HepG2 (cell line): ENCODE measurements around the gene CDC26. TPM values are rescaled to one million over a fixed set of nuclear protein-coding genes. Genes with fewer than 3 reads are reported as not detected.

Experiments used
- DPF2 ChIP-seq: sonication (generic); formaldehyde crosslinking; IDR thresholded peaks from 2 replicates; pipeline ENCODE4 v1.4.0; 2020; ENCODE audit warnings: mild to moderate bottlenecking, low read depth, missing genetic modification reagents, borderline replicate concordance
- polyA plus RNA-seq, 8 experiments: library from polyadenylated mRNA; depleted of rRNA in 3 of 8; stranded (reverse) in 7 of 8; unstranded in 1 of 8; fragments of >200 nt; fragmentation: Illumina TruSeq in 4 of 8; extraction: Trizol in 4 of 8; gene quantifications; 2 replicates each; pipeline versions ENCODE4 v1.2.1 to v1.2.3, GENCODE V29; 2011 to 2016; ENCODE audit warnings: low read depth in 4 of 8, missing spikeins in 1 of 8, mixed read lengths in 1 of 8; ENCODE audit not compliant: insufficient read depth in 1 of 8
- total RNA-seq, 5 experiments: library from RNA; depleted of rRNA; stranded (reverse); fragments of >200 nt; fragmentation: Illumina TruSeq; extraction: Trizol; gene quantifications; 2 replicates each; pipeline ENCODE4 v1.2.3, GENCODE V29; 2016; ENCODE audit warnings: low read depth in 1 of 5
- TF ChIP-seq, protein P1 (sequence below): IDR thresholded peaks from 2 replicates; pipeline ENCODE4 v1.6.1; 2012; ENCODE audit warnings: low read length, improper control_type of control experiment
- TF ChIP-seq, protein P2 (sequence below): sonication (generic); formaldehyde crosslinking; IDR thresholded peaks from 2 replicates; pipeline ENCODE4 v1.4.0; 2020; ENCODE audit warnings: mild to moderate bottlenecking, missing genetic modification reagents
- TF ChIP-seq, protein P3 (sequence below): sonication (generic); formaldehyde crosslinking; IDR thresholded peaks from 2 replicates; pipeline ENCODE4 v1.4.0; 2020; ENCODE audit warnings: missing genetic modification reagents
- TF ChIP-seq, protein P4 (sequence below), 2 experiments: sonication (generic) in 1 of 2; formaldehyde crosslinking in 1 of 2; IDR thresholded peaks; 2 replicates each; pipeline versions ENCODE4 v1.4.0 to v1.6.1; 2018 to 2020; ENCODE audit warnings: missing genetic modification reagents in 2 of 2, borderline replicate concordance in 1 of 2, low read depth in 1 of 2, mild to moderate bottlenecking in 1 of 2, missing biosample characterization in 1 of 2

CDC26 gene
- total and polyA plus RNA-seq, 2 of the 13 experiments (the other 11 are each of a cell fraction or from before 2014, with no cell fraction given), result 26.6 to 57.9 TPM

DNA sequence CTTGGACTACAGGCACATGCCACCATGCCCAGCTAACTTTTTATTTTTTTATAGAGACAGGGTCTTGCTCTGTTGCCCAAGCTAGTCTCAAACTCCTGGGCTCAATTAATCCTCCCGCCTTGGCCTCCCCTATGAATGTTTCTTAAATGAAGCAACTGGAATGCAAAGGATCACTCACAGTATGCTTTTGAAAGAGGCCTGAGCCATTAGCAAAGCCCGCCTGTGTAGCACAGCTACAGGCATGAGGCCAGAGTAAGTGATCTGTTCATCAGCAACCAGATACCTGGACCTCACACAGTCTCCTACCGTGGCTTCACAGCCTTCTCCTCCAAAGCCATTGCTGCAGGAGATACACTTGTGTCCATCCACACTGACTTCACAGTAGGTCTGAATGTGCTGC, 44.7 kb upstream of the CDC26 start (continued):
- TF ChIP-seq, protein P1, sequence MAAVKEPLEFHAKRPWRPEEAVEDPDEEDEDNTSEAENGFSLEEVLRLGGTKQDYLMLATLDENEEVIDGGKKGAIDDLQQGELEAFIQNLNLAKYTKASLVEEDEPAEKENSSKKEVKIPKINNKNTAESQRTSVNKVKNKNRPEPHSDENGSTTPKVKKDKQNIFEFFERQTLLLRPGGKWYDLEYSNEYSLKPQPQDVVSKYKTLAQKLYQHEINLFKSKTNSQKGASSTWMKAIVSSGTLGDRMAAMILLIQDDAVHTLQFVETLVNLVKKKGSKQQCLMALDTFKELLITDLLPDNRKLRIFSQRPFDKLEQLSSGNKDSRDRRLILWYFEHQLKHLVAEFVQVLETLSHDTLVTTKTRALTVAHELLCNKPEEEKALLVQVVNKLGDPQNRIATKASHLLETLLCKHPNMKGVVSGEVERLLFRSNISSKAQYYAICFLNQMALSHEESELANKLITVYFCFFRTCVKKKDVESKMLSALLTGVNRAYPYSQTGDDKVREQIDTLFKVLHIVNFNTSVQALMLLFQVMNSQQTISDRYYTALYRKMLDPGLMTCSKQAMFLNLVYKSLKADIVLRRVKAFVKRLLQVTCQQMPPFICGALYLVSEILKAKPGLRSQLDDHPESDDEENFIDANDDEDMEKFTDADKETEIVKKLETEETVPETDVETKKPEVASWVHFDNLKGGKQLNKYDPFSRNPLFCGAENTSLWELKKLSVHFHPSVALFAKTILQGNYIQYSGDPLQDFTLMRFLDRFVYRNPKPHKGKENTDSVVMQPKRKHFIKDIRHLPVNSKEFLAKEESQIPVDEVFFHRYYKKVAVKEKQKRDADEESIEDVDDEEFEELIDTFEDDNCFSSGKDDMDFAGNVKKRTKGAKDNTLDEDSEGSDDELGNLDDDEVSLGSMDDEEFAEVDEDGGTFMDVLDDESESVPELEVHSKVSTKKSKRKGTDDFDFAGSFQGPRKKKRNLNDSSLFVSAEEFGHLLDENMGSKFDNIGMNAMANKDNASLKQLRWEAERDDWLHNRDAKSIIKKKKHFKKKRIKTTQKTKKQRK, result no peak
- TF ChIP-seq, protein P2, sequence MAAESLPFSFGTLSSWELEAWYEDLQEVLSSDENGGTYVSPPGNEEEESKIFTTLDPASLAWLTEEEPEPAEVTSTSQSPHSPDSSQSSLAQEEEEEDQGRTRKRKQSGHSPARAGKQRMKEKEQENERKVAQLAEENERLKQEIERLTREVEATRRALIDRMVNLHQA (CRISPR knock-in tag), result no peak
- no peak for TF ChIP-seq DPF2 (CRISPR knock-in tag)
- TF ChIP-seq, protein P3, sequence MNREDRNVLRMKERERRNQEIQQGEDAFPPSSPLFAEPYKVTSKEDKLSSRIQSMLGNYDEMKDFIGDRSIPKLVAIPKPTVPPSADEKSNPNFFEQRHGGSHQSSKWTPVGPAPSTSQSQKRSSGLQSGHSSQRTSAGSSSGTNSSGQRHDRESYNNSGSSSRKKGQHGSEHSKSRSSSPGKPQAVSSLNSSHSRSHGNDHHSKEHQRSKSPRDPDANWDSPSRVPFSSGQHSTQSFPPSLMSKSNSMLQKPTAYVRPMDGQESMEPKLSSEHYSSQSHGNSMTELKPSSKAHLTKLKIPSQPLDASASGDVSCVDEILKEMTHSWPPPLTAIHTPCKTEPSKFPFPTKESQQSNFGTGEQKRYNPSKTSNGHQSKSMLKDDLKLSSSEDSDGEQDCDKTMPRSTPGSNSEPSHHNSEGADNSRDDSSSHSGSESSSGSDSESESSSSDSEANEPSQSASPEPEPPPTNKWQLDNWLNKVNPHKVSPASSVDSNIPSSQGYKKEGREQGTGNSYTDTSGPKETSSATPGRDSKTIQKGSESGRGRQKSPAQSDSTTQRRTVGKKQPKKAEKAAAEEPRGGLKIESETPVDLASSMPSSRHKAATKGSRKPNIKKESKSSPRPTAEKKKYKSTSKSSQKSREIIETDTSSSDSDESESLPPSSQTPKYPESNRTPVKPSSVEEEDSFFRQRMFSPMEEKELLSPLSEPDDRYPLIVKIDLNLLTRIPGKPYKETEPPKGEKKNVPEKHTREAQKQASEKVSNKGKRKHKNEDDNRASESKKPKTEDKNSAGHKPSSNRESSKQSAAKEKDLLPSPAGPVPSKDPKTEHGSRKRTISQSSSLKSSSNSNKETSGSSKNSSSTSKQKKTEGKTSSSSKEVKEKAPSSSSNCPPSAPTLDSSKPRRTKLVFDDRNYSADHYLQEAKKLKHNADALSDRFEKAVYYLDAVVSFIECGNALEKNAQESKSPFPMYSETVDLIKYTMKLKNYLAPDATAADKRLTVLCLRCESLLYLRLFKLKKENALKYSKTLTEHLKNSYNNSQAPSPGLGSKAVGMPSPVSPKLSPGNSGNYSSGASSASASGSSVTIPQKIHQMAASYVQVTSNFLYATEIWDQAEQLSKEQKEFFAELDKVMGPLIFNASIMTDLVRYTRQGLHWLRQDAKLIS (CRISPR knock-in tag), result no peak
- TF ChIP-seq, protein P4, sequence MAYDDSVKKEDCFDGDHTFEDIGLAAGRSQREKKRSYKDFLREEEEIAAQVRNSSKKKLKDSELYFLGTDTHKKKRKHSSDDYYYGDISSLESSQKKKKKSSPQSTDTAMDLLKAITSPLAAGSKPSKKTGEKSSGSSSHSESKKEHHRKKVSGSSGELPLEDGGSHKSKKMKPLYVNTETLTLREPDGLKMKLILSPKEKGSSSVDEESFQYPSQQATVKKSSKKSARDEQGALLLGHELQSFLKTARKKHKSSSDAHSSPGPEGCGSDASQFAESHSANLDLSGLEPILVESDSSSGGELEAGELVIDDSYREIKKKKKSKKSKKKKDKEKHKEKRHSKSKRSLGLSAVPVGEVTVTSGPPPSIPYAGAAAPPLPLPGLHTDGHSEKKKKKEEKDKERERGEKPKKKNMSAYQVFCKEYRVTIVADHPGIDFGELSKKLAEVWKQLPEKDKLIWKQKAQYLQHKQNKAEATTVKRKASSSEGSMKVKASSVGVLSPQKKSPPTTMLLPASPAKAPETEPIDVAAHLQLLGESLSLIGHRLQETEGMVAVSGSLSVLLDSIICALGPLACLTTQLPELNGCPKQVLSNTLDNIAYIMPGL (CRISPR knock-in tag; IDR thresholded peaks at IDR 0.05; ENCODE audit: borderline replicate concordance in 1 of 2, low read depth in 1 of 2), result no peak
